ENCODE measurements around the gene HOXA7. TPM values are rescaled to one million over a fixed set of nuclear protein-coding genes. Genes with fewer than 3 reads are reported as not detected.

Gene HOXA7
- total RNA-seq = 28.8 and 34.2 TPM in 2 replicates

DNA sequence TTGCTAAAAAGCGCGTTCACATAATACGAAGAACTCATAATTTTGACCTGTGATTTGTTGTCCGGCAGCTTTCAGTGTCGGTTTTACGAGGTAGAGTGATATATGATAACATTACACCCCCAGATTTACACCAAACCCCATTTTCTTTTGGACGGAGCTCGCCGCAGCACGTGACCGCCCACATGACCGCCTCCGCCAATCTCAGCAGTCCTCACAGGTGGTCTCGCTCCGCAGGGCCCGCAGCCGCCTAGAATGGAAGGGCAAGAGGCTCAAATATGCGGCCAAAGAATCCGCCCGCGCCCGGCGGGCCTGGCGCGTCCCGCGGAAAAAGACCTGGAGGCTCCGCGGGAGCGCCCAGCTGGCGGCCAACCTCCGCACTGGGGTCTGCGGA, at the start of gene HOXA7:
TSS of gene HOXA7 (minus strand) at position 168 of the 391 bp plus-strand sequence. CDS start at position 38, 130 bp downstream.
- DNase-seq (ENCODE audit: low read depth) = no peak
- H3K4me3 ChIP-seq (ENCODE audit: low read depth, low read length) = peak within 1 kb of the TSS; percentile 76

DNA sequence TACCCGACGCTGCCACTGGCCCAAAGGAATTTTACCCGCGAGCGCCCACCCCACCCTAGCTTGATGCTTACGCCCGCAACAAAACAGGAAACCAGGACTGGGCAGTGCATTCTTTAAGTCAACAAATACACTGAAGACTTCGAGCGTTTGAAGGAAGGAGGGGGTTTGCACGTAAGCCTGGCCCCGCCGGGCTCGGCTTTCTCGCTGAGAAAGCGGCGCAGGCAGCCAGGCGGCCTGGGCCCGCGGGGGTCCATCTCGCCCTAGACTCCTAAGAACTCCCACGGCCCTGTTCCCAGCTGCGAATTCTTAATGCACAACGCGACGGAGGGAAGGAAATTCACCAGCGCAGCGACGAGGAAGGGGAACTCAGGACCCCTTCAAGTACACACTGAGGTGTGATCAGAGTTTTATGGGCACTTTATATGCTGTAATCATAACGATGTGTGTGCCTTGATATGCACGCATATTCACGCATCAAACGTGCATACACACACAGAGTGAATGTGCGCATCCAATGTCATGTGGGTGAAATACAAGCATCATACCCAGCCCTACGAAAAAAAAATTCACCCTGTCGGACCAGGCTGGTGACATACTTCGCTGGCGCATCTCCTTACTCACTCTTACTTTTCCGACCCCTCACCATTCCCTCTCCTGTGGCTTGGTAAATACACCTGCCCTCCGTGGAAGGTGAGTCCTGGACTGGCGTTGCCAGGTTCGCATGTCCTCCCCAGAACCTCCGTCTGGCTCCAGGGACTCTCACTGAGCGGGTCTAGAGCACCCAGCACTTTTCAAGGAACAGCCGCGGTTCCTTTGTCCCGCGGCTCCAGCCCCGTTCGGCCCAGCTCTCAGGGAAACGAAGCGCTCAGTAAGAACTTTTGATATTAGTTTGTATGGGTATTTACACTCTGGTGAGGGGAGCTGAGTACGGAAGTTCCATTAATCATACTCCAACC, 49.1 kb upstream of the HOXA7 start:
- TF ChIP-seq, protein P1, sequence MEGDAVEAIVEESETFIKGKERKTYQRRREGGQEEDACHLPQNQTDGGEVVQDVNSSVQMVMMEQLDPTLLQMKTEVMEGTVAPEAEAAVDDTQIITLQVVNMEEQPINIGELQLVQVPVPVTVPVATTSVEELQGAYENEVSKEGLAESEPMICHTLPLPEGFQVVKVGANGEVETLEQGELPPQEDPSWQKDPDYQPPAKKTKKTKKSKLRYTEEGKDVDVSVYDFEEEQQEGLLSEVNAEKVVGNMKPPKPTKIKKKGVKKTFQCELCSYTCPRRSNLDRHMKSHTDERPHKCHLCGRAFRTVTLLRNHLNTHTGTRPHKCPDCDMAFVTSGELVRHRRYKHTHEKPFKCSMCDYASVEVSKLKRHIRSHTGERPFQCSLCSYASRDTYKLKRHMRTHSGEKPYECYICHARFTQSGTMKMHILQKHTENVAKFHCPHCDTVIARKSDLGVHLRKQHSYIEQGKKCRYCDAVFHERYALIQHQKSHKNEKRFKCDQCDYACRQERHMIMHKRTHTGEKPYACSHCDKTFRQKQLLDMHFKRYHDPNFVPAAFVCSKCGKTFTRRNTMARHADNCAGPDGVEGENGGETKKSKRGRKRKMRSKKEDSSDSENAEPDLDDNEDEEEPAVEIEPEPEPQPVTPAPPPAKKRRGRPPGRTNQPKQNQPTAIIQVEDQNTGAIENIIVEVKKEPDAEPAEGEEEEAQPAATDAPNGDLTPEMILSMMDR (IDR thresholded peaks at IDR 0.05; ENCODE audit: insufficient read depth, low read length, poor library complexity, severe bottlenecking) = no peak
- no peak for DNase-seq (ENCODE audit: low read depth)
- H3K36me3 ChIP-seq (ENCODE audit: control insufficient read depth, insufficient read depth, low read length) = no peaks in the 10 kb centered on the region
- H3K4me3 ChIP-seq (ENCODE audit: low read depth, low read length) = no peak overlapping the region
- peaks cover 88% of the 10 kb centered on the region for H3K27me3 ChIP-seq (ENCODE audit: control insufficient read depth, insufficient read depth, low read length)

More for the DNA sequence above, at the start of gene HOXA7:
- Histone ChIP-seq H3K27me3 (ENCODE audit: control insufficient read depth, insufficient read depth, low read length) (no peaks in the 10 kb centered on the region), H3K36me3 (ENCODE audit: control insufficient read depth, insufficient read depth, low read length) (no peaks in the 10 kb centered on the region)
- TF ChIP-seq, protein P1 (IDR thresholded peaks at IDR 0.05; ENCODE audit: insufficient read depth, low read length, poor library complexity, severe bottlenecking) = no peak

DNA sequence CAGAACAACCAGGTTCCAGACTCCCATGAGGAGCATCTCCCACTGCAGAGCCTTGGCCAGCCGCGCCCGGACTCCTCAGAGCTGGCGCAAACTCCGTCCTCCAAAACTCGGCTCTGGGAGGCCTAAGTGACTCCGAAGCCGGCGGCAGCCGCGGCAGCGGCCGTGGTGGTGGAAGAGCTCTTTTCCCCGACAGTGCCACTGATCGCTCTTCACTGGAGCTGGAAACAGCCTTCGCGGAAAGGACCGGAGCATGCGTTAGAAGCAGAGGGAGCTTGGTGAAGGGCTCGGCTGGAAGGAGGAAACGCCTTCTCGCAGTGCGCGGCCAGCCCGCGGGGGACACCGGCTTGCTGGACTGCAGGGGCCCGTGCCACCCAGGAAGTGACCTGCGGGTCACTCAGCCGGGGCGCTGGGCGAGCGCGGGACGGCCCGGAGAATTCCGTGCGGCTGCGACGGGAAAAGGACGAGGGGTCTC, 48.4 kb upstream of the HOXA7 start:
- H3K27me3 ChIP-seq (ENCODE audit: control insufficient read depth, insufficient read depth, low read length) = peaks cover 86% of the 10 kb centered on the region
- no peak for DNase-seq (ENCODE audit: low read depth)

DNA sequence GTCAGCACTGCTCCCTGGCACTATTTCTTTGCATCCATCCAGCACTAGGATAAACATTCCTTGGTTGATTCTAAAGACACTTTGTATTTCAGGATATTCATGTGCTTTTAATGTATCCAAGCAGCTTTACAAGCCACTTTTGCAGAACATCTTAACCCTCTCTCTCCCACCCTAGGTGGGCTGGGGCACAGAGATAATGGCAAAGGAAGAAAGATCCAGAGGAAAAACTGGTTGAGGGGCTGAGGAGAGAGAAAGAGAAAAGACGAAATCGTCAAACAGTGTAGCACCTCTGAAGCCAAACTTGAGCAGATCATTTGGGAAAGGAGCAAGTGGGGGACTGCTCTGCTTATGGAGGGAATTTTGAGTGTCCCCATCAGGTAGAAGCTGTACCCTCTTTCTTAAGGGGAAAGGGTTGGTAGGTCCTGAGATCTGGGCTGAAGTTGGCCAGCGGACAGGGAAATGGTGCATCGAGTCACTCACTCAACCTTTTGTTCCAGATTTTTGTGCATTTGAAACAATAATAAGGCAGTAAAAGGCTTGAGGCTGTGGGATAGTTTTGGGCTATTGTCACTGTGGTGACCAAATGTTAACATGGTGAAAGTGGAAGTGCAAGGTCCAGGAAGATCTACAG, 47.6 kb upstream of the HOXA7 start:
- Histone ChIP-seq H3K36me3 (ENCODE audit: control insufficient read depth, insufficient read depth, low read length) (no peaks in the 10 kb centered on the region), H3K27me3 (ENCODE audit: control insufficient read depth, insufficient read depth, low read length) (peaks cover 85% of the 10 kb centered on the region), H3K4me3 (ENCODE audit: low read depth, low read length) (no peak overlapping the region)
- TF ChIP-seq, protein P1 (IDR thresholded peaks at IDR 0.05; ENCODE audit: insufficient read depth, low read length, poor library complexity, severe bottlenecking) = no peak
- no peak for DNase-seq (ENCODE audit: low read depth)

More for the DNA sequence above, 48.4 kb upstream of the HOXA7 start:
- no peaks in the 10 kb centered on the region for H3K36me3 ChIP-seq (ENCODE audit: control insufficient read depth, insufficient read depth, low read length)
- TF ChIP-seq, protein P1 (IDR thresholded peaks at IDR 0.05; ENCODE audit: insufficient read depth, low read length, poor library complexity, severe bottlenecking) = no peak
- H3K4me3 ChIP-seq (ENCODE audit: low read depth, low read length) = no peak overlapping the region

DNA sequence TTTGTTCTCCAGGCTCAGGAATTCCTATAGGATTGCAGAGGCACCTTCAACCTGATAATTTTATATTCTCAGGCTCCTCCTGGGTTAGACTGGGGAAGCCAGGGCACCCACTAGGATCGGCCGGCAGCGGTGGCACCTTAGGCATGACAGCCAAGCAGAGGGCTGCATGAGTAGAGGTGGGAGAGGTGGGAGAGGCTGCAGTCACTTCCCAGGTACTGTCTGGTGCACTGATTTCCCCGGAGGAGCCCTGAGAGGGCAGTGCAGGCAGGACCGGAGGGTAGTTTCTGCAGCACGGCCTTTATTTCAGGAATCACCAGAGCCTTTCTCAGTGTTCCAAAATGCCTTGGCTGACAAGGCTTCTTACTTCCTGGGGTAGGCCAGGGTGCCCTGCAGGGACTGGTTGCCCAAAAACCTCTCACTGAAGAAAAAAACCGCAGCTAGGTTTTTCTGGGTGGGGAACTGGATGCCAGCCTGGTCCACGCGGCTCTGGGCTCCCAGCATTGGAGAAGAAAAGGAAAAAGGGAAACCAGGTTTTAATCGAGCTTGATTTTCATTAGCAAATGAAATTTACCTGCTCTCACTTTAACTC, 47.0 kb upstream of the HOXA7 start:
- DNase-seq (ENCODE audit: low read depth) = no peak
- Histone ChIP-seq H3K4me3 (ENCODE audit: low read depth, low read length) (no peak overlapping the region), H3K27me3 (ENCODE audit: control insufficient read depth, insufficient read depth, low read length) (peaks cover 85% of the 10 kb centered on the region), H3K36me3 (ENCODE audit: control insufficient read depth, insufficient read depth, low read length) (no peaks in the 10 kb centered on the region)
- TF ChIP-seq, protein P1 (IDR thresholded peaks at IDR 0.05; ENCODE audit: insufficient read depth, low read length, poor library complexity, severe bottlenecking) = no peak
